Measurements from ENCODE around the gene S100A5.
A peak's percentile ranks its signal among the peaks of the same experiment; 100 is the strongest.
"Not testable (repeated sequence)": the region's sequence is repeated elsewhere in the genome, so short reads cannot be mapped to it uniquely, and the experiment has no call there.

Gene S100A5

GRCh38 chr1:153532181-153532580 lies 8.6 kb downstream of the S100A5 start:
- no peak for DNase-seq

GRCh38 chr1:153531638-153532037 lies 9.1 kb downstream of the S100A5 start:
- DNase-seq, result no peak

GRCh38 chr1:153527683-153528040 lies 13.1 kb downstream of the S100A5 start:
- no peak for DNase-seq

- DNase-seq, result no peak
Measured at GRCh38 chr1:153527023-153527682, 13.6 kb downstream of the S100A5 start.

GRCh38 chr1:153526132-153526543 lies 14.6 kb downstream of the S100A5 start:
- DNase-seq, result peak; percentile 95

- peak; percentile 15 for DNase-seq
Measured at GRCh38 chr1:153525088-153525728, 15.5 kb downstream of the S100A5 start.

- DNase-seq, result not testable (repeated sequence)
Measured at GRCh38 chr1:153522353-153523048, 18.2 kb downstream of the S100A5 start.

- DNase-seq, result not testable (repeated sequence)
Measured at GRCh38 chr1:153521808-153522207, 18.9 kb downstream of the S100A5 start.

GRCh38 chr1:153520818-153521476 lies 19.8 kb downstream of the S100A5 start:
- DNase-seq, result no peak

- not testable (repeated sequence) for DNase-seq
Measured at GRCh38 chr1:153520137-153520691, 20.5 kb downstream of the S100A5 start.

GRCh38 chr1:153519242-153519641 lies 21.5 kb downstream of the S100A5 start:
- no peak for DNase-seq

GRCh38 chr1:153515504-153516394 lies 25.0 kb downstream of the S100A5 start:
- DNase-seq, result no peak

GRCh38 chr1:153513666-153514065 lies 27.1 kb downstream of the S100A5 start:
- no peak for DNase-seq

- DNase-seq, result peak; percentile 33
Measured at GRCh38 chr1:153513023-153513422, 27.7 kb downstream of the S100A5 start.

GRCh38 chr1:153510984-153511410 lies 29.7 kb downstream of the S100A5 start:
- DNase-seq, result peak; percentile 90

- DNase-seq, result peak; percentile 70
Measured at GRCh38 chr1:153509729-153510354, 30.9 kb downstream of the S100A5 start.

GRCh38 chr1:153509036-153509435 lies 31.7 kb downstream of the S100A5 start:
- no peak for DNase-seq

GRCh38 chr1:153507926-153508583 lies 32.7 kb downstream of the S100A5 start:
- DNase-seq, result no peak

GRCh38 chr1:153506831-153507413 lies 33.8 kb downstream of the S100A5 start:
- no peak for DNase-seq

- no peak for DNase-seq
Measured at GRCh38 chr1:153506386-153506785, 34.3 kb downstream of the S100A5 start.

- DNase-seq, result no peak
Measured at GRCh38 chr1:153505576-153505975, 35.2 kb downstream of the S100A5 start.

Measured in SHP77 treated with DMSO at 0.1 percent for 48 hours (cell line).